Immature natural killer cell (primary cell): ENCODE data around the gene TRMU. TPM values are rescaled to one million over a fixed set of nuclear protein-coding genes. Genes with fewer than 3 reads are reported as not detected.
"Not testable (repeated sequence)": the region's sequence is repeated elsewhere in the genome, so short reads cannot be mapped to it uniquely, and the experiment has no call there.

Experiments used
- DNase-seq, 3 donors: peaks; one replicate each; pipeline ENCODE4 v3.0.0; 2022; ENCODE audit warnings: mixed read lengths in 1 of 3
- H3K27ac Mint-ChIP-seq, 6 donors: one replicate each; pipeline ENCODE4 v1.8.0; 2020; ENCODE audit warnings: mixed read lengths in 6 of 6, mild to moderate bottlenecking in 5 of 6, inconsistent platforms in 4 of 6, moderate library complexity in 3 of 6
- H3K27me3 Mint-ChIP-seq, 3 donors: one replicate each; pipeline ENCODE4 v1.8.0; 2020 to 2021; ENCODE audit warnings: low read depth in 3 of 3, mild to moderate bottlenecking in 3 of 3, mixed read lengths in 3 of 3, moderate library complexity in 3 of 3, inconsistent platforms in 1 of 3
- H3K36me3 Mint-ChIP-seq, 3 donors: one replicate each; pipeline ENCODE4 v1.8.0; 2020; ENCODE audit warnings: mixed read lengths in 3 of 3, inconsistent platforms in 2 of 3, mild to moderate bottlenecking in 2 of 3
- H3K4me1 Mint-ChIP-seq, 2 donors: one replicate each; pipeline ENCODE4 v1.8.0; 2020; ENCODE audit warnings: inconsistent platforms in 2 of 2, mild to moderate bottlenecking in 2 of 2, mixed read lengths in 2 of 2, moderate library complexity in 1 of 2
- H3K4me3 Mint-ChIP-seq, 5 donors: one replicate each; pipeline ENCODE4 v1.8.0; 2020; ENCODE audit warnings: mild to moderate bottlenecking in 5 of 5, mixed read lengths in 5 of 5, inconsistent platforms in 3 of 5, moderate library complexity in 3 of 5
- H3K9me3 Mint-ChIP-seq, 6 donors: one replicate each; pipeline ENCODE4 v1.8.0; 2020; ENCODE audit warnings: mild to moderate bottlenecking in 6 of 6, mixed read lengths in 6 of 6, inconsistent platforms in 4 of 6, moderate library complexity in 3 of 6
- polyA plus RNA-seq, 3 donors: library from polyadenylated mRNA; unstranded; fragments of 300-500 nt; fragmentation: Illumina TruSeq; gene quantifications; one replicate each; pipeline ENCODE4 v1.2.3, GENCODE V29; 2021

Gene TRMU
- polyA plus RNA-seq, 3 donors from 2014 or later: 12.3 to 18.5 (median 16.8) TPM

- not testable (repeated sequence) for H3K4me3 Mint-ChIP-seq, H3K36me3 Mint-ChIP-seq, H3K27me3 Mint-ChIP-seq, H3K4me1 Mint-ChIP-seq, H3K27ac Mint-ChIP-seq, DNase-seq, H3K9me3 Mint-ChIP-seq
Observed at GRCh38 chr22:46312848-46313247, 22.7 kb upstream of the TRMU start.

GRCh38 chr22:46315976-46316375 lies 19.5 kb upstream of the TRMU start:
- Mint-ChIP-seq H3K4me3 (no peak overlapping the region), H3K27ac (no peak overlapping the region), H3K36me3 (peaks cover 0 to 4% (median 0%) of the 10 kb centered on the region in 3 donors), H3K9me3 (no peaks in the 10 kb centered on the region), H3K4me1 (no peaks in the 10 kb centered on the region), H3K27me3 (peaks cover 0 to 4% (median 0%) of the 10 kb centered on the region in 3 donors)
- no peak for DNase-seq

- Mint-ChIP-seq H3K36me3 (peaks cover 0 to 4% (median 0%) of the 10 kb centered on the region in 3 donors), H3K4me3 (no peak overlapping the region), H3K4me1 (no peaks in the 10 kb centered on the region), H3K9me3 (no peaks in the 10 kb centered on the region), H3K27ac (no peak overlapping the region), H3K27me3 (peaks cover 0 to 4% (median 0%) of the 10 kb centered on the region in 3 donors)
- DNase-seq: no peak
Observed at GRCh38 chr22:46317646-46318045, 17.9 kb upstream of the TRMU start.

- peak overlapping the region in 2 of 6 donors; percentile 16 to 46 for H3K27ac Mint-ChIP-seq
- DNase-seq: no peak
- no peaks in the 10 kb centered on the region for H3K4me1 Mint-ChIP-seq
- peaks cover 0 to 4% (median 0%) of the 10 kb centered on the region in 3 donors for H3K36me3 Mint-ChIP-seq
- no peak overlapping the region for H3K4me3 Mint-ChIP-seq
- H3K9me3 Mint-ChIP-seq: no peaks in the 10 kb centered on the region
- peaks cover 0 to 4% (median 0%) of the 10 kb centered on the region in 3 donors for H3K27me3 Mint-ChIP-seq
Observed at GRCh38 chr22:46318576-46318975, 16.9 kb upstream of the TRMU start.

- Mint-ChIP-seq H3K4me1 (no peaks in the 10 kb centered on the region), H3K27ac (peak overlapping the region in 1 of 6 donors; percentile 51)
Observed at GRCh38 chr22:46319319-46319718, 16.2 kb upstream of the TRMU start.

GRCh38 chr22:46320166-46320710 lies 15.3 kb upstream of the TRMU start:
- H3K9me3 Mint-ChIP-seq: no peaks in the 10 kb centered on the region
- H3K4me1 Mint-ChIP-seq: no peaks in the 10 kb centered on the region
- no peak overlapping the region for H3K4me3 Mint-ChIP-seq
- H3K27ac Mint-ChIP-seq: no peak overlapping the region
- H3K27me3 Mint-ChIP-seq: peaks cover 0 to 4% (median 0%) of the 10 kb centered on the region in 3 donors
- DNase-seq: no peak
- peaks cover 0 to 4% (median 0%) of the 10 kb centered on the region in 3 donors for H3K36me3 Mint-ChIP-seq

More at GRCh38 chr22:46319319-46319718, 16.2 kb upstream of the TRMU start:
- Mint-ChIP-seq H3K4me3 (no peak overlapping the region), H3K36me3 (peaks cover 0 to 4% (median 0%) of the 10 kb centered on the region in 3 donors), H3K9me3 (no peaks in the 10 kb centered on the region), H3K27me3 (peaks cover 0 to 4% (median 0%) of the 10 kb centered on the region in 3 donors)
- no peak for DNase-seq

- H3K36me3 Mint-ChIP-seq: peaks cover 0 to 4% (median 0%) of the 10 kb centered on the region in 3 donors
- no peaks in the 10 kb centered on the region for H3K4me1 Mint-ChIP-seq
- no peak for DNase-seq
- H3K4me3 Mint-ChIP-seq: no peak overlapping the region
- H3K9me3 Mint-ChIP-seq: no peaks in the 10 kb centered on the region
- H3K27me3 Mint-ChIP-seq: peaks cover 0 to 4% (median 0%) of the 10 kb centered on the region in 3 donors
- peak overlapping the region in 2 of 6 donors; percentile 49 to 61 for H3K27ac Mint-ChIP-seq
Observed at GRCh38 chr22:46320716-46321386, 14.7 kb upstream of the TRMU start.

GRCh38 chr22:46322711-46323110 lies 12.8 kb upstream of the TRMU start:
- Mint-ChIP-seq H3K27me3 (peaks cover 0 to 4% (median 0%) of the 10 kb centered on the region in 3 donors), H3K9me3 (no peaks in the 10 kb centered on the region), H3K4me1 (no peaks in the 10 kb centered on the region), H3K36me3 (peaks cover 0 to 4% (median 0%) of the 10 kb centered on the region in 3 donors), H3K4me3 (no peak overlapping the region), H3K27ac (no peak overlapping the region)
- DNase-seq: no peak

GRCh38 chr22:46323162-46323561 lies 12.4 kb upstream of the TRMU start:
- H3K27me3 Mint-ChIP-seq: peaks cover 0 to 4% (median 0%) of the 10 kb centered on the region in 3 donors
- no peak overlapping the region for H3K4me3 Mint-ChIP-seq

GRCh38 chr22:46326066-46326680 lies 9.3 kb upstream of the TRMU start:
- Mint-ChIP-seq H3K27ac (peak overlapping the region in 1 of 6 donors; percentile 44), H3K36me3 (no peaks in the 10 kb centered on the region), H3K4me3 (no peak overlapping the region), H3K27me3 (no peaks in the 10 kb centered on the region), H3K4me1 (no peaks in the 10 kb centered on the region), H3K9me3 (no peaks in the 10 kb centered on the region)
- DNase-seq: no peak

More at GRCh38 chr22:46323162-46323561, 12.4 kb upstream of the TRMU start:
- DNase-seq: no peak
- no peak overlapping the region for H3K27ac Mint-ChIP-seq
- H3K4me1 Mint-ChIP-seq: no peaks in the 10 kb centered on the region
- H3K36me3 Mint-ChIP-seq: peaks cover 0 to 3% (median 0%) of the 10 kb centered on the region in 3 donors
- no peaks in the 10 kb centered on the region for H3K9me3 Mint-ChIP-seq

GRCh38 chr22:46327691-46328465 lies 7.6 kb upstream of the TRMU start:
- no peak overlapping the region for H3K4me3 Mint-ChIP-seq

GRCh38 chr22:46328797-46329196 lies 6.7 kb upstream of the TRMU start:
- no peak for DNase-seq

More at GRCh38 chr22:46327691-46328465, 7.6 kb upstream of the TRMU start:
- no peak for DNase-seq
- Mint-ChIP-seq H3K27ac (no peak overlapping the region), H3K9me3 (no peaks in the 10 kb centered on the region), H3K27me3 (no peaks in the 10 kb centered on the region), H3K36me3 (no peaks in the 10 kb centered on the region), H3K4me1 (no peaks in the 10 kb centered on the region)

GRCh38 chr22:46329616-46330015 lies 5.9 kb upstream of the TRMU start:
- no peak for DNase-seq
- no peak overlapping the region for H3K27ac Mint-ChIP-seq
- no peaks in the 10 kb centered on the region for H3K36me3 Mint-ChIP-seq
- peaks cover 0 to 4% of the 10 kb centered on the region in 2 donors for H3K4me1 Mint-ChIP-seq
- H3K27me3 Mint-ChIP-seq: peaks cover 0 to 2% (median 2%) of the 10 kb centered on the region in 3 donors
- H3K4me3 Mint-ChIP-seq: no peak overlapping the region
- no peaks in the 10 kb centered on the region for H3K9me3 Mint-ChIP-seq

More at GRCh38 chr22:46328797-46329196, 6.7 kb upstream of the TRMU start:
- no peaks in the 10 kb centered on the region for H3K36me3 Mint-ChIP-seq
- no peak overlapping the region for H3K27ac Mint-ChIP-seq
- no peaks in the 10 kb centered on the region for H3K9me3 Mint-ChIP-seq
- H3K4me3 Mint-ChIP-seq: no peak overlapping the region
- H3K4me1 Mint-ChIP-seq: no peaks in the 10 kb centered on the region
- H3K27me3 Mint-ChIP-seq: no peaks in the 10 kb centered on the region
